ENCODE measurements around the gene ENOX1. TPM values are rescaled to one million over a fixed set of nuclear protein-coding genes. Genes with fewer than 3 reads are reported as not detected.

ENOX1 gene
- total RNA-seq, 1 donor from 2014 or later, result 0.79 TPM

- FAIRE-seq, result no peak
- no peak for TF ChIP-seq CTCF (IDR thresholded peaks at IDR 0.05; ENCODE audit: insufficient read depth, low read length, severe bottlenecking)
Measured at GRCh38 chr13:43365039-43365344, 421.8 kb downstream of the ENOX1 start.

GRCh38 chr13:43364210-43365038 lies 422.3 kb downstream of the ENOX1 start:
- Histone ChIP-seq H3K36me3 (ENCODE audit: control insufficient read depth, insufficient read depth, low read length) (no peaks in the 10 kb centered on the region), H3K27me3 (ENCODE audit: control insufficient read depth, insufficient read depth, low read length) (no peaks in the 10 kb centered on the region), H3K4me3 (ENCODE audit: low read depth, low read length) (no peak overlapping the region)
- DNase-seq (ENCODE audit: low read depth) (no peak), FAIRE-seq (no peak)
- no peak for TF ChIP-seq CTCF (IDR thresholded peaks at IDR 0.05; ENCODE audit: insufficient read depth, low read length, severe bottlenecking)

More at GRCh38 chr13:43365039-43365344, 421.8 kb downstream of the ENOX1 start:
- no peak overlapping the region for H3K4me3 ChIP-seq (ENCODE audit: low read depth, low read length)
- H3K27me3 ChIP-seq (ENCODE audit: control insufficient read depth, insufficient read depth, low read length), result no peaks in the 10 kb centered on the region
- no peak for DNase-seq (ENCODE audit: low read depth)
- H3K36me3 ChIP-seq (ENCODE audit: control insufficient read depth, insufficient read depth, low read length), result no peaks in the 10 kb centered on the region

- no peak for TF ChIP-seq CTCF (IDR thresholded peaks at IDR 0.05; ENCODE audit: insufficient read depth, low read length, severe bottlenecking)
- DNase-seq (ENCODE audit: low read depth) (no peak), FAIRE-seq (no peak)
- no peak overlapping the region for H3K4me3 ChIP-seq (ENCODE audit: low read depth, low read length)
- no peaks in the 10 kb centered on the region for H3K27me3 ChIP-seq (ENCODE audit: control insufficient read depth, insufficient read depth, low read length)
- no peaks in the 10 kb centered on the region for H3K36me3 ChIP-seq (ENCODE audit: control insufficient read depth, insufficient read depth, low read length)
Measured at GRCh38 chr13:43363156-43363953, 423.4 kb downstream of the ENOX1 start.

- no peak for TF ChIP-seq CTCF (IDR thresholded peaks at IDR 0.05; ENCODE audit: insufficient read depth, low read length, severe bottlenecking)
- Histone ChIP-seq H3K4me3 (ENCODE audit: low read depth, low read length) (no peak overlapping the region), H3K36me3 (ENCODE audit: control insufficient read depth, insufficient read depth, low read length) (no peaks in the 10 kb centered on the region), H3K27me3 (ENCODE audit: control insufficient read depth, insufficient read depth, low read length) (no peaks in the 10 kb centered on the region)
- DNase-seq (ENCODE audit: low read depth) (no peak), FAIRE-seq (no peak)
Measured at GRCh38 chr13:43362556-43362955, 424.2 kb downstream of the ENOX1 start.

- no peak for FAIRE-seq
Measured at GRCh38 chr13:43360892-43361610, 425.7 kb downstream of the ENOX1 start.

More at GRCh38 chr13:43360892-43361610, 425.7 kb downstream of the ENOX1 start:
- H3K27me3 ChIP-seq (ENCODE audit: control insufficient read depth, insufficient read depth, low read length), result no peaks in the 10 kb centered on the region
- TF ChIP-seq CTCF (IDR thresholded peaks at IDR 0.05; ENCODE audit: insufficient read depth, low read length, severe bottlenecking), result no peak
- no peak for DNase-seq (ENCODE audit: low read depth)
- no peak overlapping the region for H3K4me3 ChIP-seq (ENCODE audit: low read depth, low read length)
- no peaks in the 10 kb centered on the region for H3K36me3 ChIP-seq (ENCODE audit: control insufficient read depth, insufficient read depth, low read length)

Data from bronchial epithelial cell (primary cell).